Measurements from ENCODE around the gene CENPP. TPM values are rescaled to one million over a fixed set of nuclear protein-coding genes. Genes with fewer than 3 reads are reported as not detected.
A peak's percentile ranks its signal among the peaks of the same experiment; 100 is the strongest.

CENPP gene
- total RNA-seq, 4 donors from 2014 or later = 0.37 to 7.1 (median 3.2) TPM

- intact Hi-C loops (cut with DNase I; ENCODE audit: low total_unique reads) = no loop called here
- H3K36me3 ChIP-seq = no peaks in the 10 kb centered on the region
- in situ Hi-C loops (cut with MboI; ENCODE audit: low pct_ligation_motif_present in 1 of 4, low pct_unique_long_range_greater_than_20kb in 1 of 4, low sequenced_read_pairs in 3 of 4) = loop anchor here in 3 of 4 donors (10.0 to 25.0 kb wide), 3 partner anchors 100 to 308 kb away; partner anchors contain the start of genes CENPP (in 1 of the 3) and NOL8 (in 1 of the 3)
- WGBS, 2 donors (ENCODE audit: low coverage in 1 of 2) = 88% methylated on average over 4 of the region's 4 CpGs; no CpG with 5 or more reads in 1 of the 2 donors
- H3K27me3 ChIP-seq = no peaks in the 10 kb centered on the region
- no peak for DNase-seq
- H3K27ac ChIP-seq = no peak overlapping the region
- TF ChIP-seq POLR2AphosphoS5 (IDR thresholded peaks at IDR 0.05) = no peak
- no peaks in the 10 kb centered on the region for H3K4me1 ChIP-seq
- H3K4me3 ChIP-seq = no peak overlapping the region
- no peaks in the 10 kb centered on the region for H3K9me3 ChIP-seq
Measured at GRCh38 chr9:92444841-92445240, 119.1 kb downstream of the CENPP start.

GRCh38 chr9:92446536-92446935 lies 120.8 kb downstream of the CENPP start:
- intact Hi-C loops (cut with DNase I; ENCODE audit: low total_unique reads) (no loop called here), in situ Hi-C loops (cut with MboI; ENCODE audit: low pct_ligation_motif_present in 1 of 4, low pct_unique_long_range_greater_than_20kb in 1 of 4, low sequenced_read_pairs in 3 of 4) (loop anchor here in 3 of 4 donors (10.0 to 25.0 kb wide), 3 partner anchors 102 to 309 kb away; partner anchors contain the start of genes CENPP (in 1 of the 3) and NOL8 (in 1 of the 3))
- H3K27me3 ChIP-seq = no peaks in the 10 kb centered on the region
- no peak for TF ChIP-seq EP300 (IDR thresholded peaks at IDR 0.05; ENCODE audit: low read depth)
- no peak for TF ChIP-seq POLR2A (IDR thresholded peaks at IDR 0.05)
- no peak for TF ChIP-seq CTCF (IDR thresholded peaks at IDR 0.05)
- no peak for TF ChIP-seq POLR2AphosphoS5 (IDR thresholded peaks at IDR 0.05)
- H3K36me3 ChIP-seq = no peaks in the 10 kb centered on the region
- no peak for DNase-seq
- no peak overlapping the region for H3K27ac ChIP-seq
- H3K4me3 ChIP-seq = no peak overlapping the region
- no peaks in the 10 kb centered on the region for H3K4me1 ChIP-seq
- H3K9me3 ChIP-seq = no peaks in the 10 kb centered on the region

- Histone ChIP-seq H3K27ac (no peak overlapping the region), H3K4me1 (no peaks in the 10 kb centered on the region), H3K4me3 (no peak overlapping the region), H3K36me3 (no peaks in the 10 kb centered on the region), H3K27me3 (no peaks in the 10 kb centered on the region), H3K9me3 (no peaks in the 10 kb centered on the region)
- intact Hi-C loops (cut with DNase I; ENCODE audit: low total_unique reads) (no loop called here), in situ Hi-C loops (cut with MboI; ENCODE audit: low pct_ligation_motif_present in 1 of 4, low pct_unique_long_range_greater_than_20kb in 1 of 4, low sequenced_read_pairs in 3 of 4) (no loop called here)
- 80 to 88% methylated on average over 1 to 3 of the region's 3 CpGs for WGBS, 2 donors (ENCODE audit: low coverage in 1 of 2)
- no peak for DNase-seq
- peak in 2 of 5 experiments; percentile 17 to 20 for TF ChIP-seq CTCF (IDR thresholded peaks at IDR 0.05)
- no peak for TF ChIP-seq POLR2A (IDR thresholded peaks at IDR 0.05)
- no peak for TF ChIP-seq EP300 (IDR thresholded peaks at IDR 0.05; ENCODE audit: low read depth)
Measured at GRCh38 chr9:92455217-92455616, 129.5 kb downstream of the CENPP start.

GRCh38 chr9:92457576-92457975 lies 131.8 kb downstream of the CENPP start:
- 95 to 100% methylated on average over 4 of the region's 4 CpGs for WGBS, 2 donors (ENCODE audit: low coverage in 1 of 2)
- H3K36me3 ChIP-seq = no peaks in the 10 kb centered on the region
- intact Hi-C loops (cut with DNase I; ENCODE audit: low total_unique reads) (no loop called here), in situ Hi-C loops (cut with MboI; ENCODE audit: low pct_ligation_motif_present in 1 of 4, low pct_unique_long_range_greater_than_20kb in 1 of 4, low sequenced_read_pairs in 3 of 4) (no loop called here)
- H3K27me3 ChIP-seq = no peaks in the 10 kb centered on the region
- H3K4me3 ChIP-seq = no peak overlapping the region
- no peak for DNase-seq
- no peak for TF ChIP-seq POLR2A (IDR thresholded peaks at IDR 0.05)
- no peak for TF ChIP-seq POLR2AphosphoS5 (IDR thresholded peaks at IDR 0.05)
- TF ChIP-seq CTCF (IDR thresholded peaks at IDR 0.05) = no peak
- TF ChIP-seq EP300 (IDR thresholded peaks at IDR 0.05; ENCODE audit: low read depth) = no peak
- no peaks in the 10 kb centered on the region for H3K4me1 ChIP-seq
- H3K27ac ChIP-seq = no peak overlapping the region
- H3K9me3 ChIP-seq = no peaks in the 10 kb centered on the region

- Histone ChIP-seq H3K36me3 (no peaks in the 10 kb centered on the region), H3K4me3 (no peak overlapping the region), H3K4me1 (peaks cover 0 to 6% (median 0%) of the 10 kb centered on the region in 4 donors), H3K9me3 (no peaks in the 10 kb centered on the region), H3K27ac (peak overlapping the region; percentile 24 to 74 (median 58)), H3K27me3 (no peaks in the 10 kb centered on the region)
- DNase-seq = no peak
- in situ Hi-C loops (cut with MboI; ENCODE audit: low pct_ligation_motif_present in 1 of 4, low pct_unique_long_range_greater_than_20kb in 1 of 4, low sequenced_read_pairs in 3 of 4) = no loop called here
- intact Hi-C loops (cut with DNase I; ENCODE audit: low total_unique reads) = no loop called here
- no peak for TF ChIP-seq CTCF (IDR thresholded peaks at IDR 0.05)
- no peak for TF ChIP-seq POLR2AphosphoS5 (IDR thresholded peaks at IDR 0.05)
- no peak for TF ChIP-seq EP300 (IDR thresholded peaks at IDR 0.05; ENCODE audit: low read depth)
- no peak for TF ChIP-seq POLR2A (IDR thresholded peaks at IDR 0.05)
Measured at GRCh38 chr9:92463387-92463786, 137.6 kb downstream of the CENPP start.

Data from transverse colon (tissue), 4 donors.